Epithelial cell of prostate (primary cell): ENCODE results near the gene ZFAND3.
A peak's percentile ranks its signal among the peaks of the same experiment; 100 is the strongest.
"Not testable (repeated sequence)": the region's sequence is repeated elsewhere in the genome, so short reads cannot be mapped to it uniquely, and the experiment has no call there.

Experiments
- DNase-seq: peaks from one replicate; pipeline ENCODE4 v3.0.0-alpha.2; 2011; ENCODE audit warnings: low read depth, low spot score
- H3K27ac ChIP-seq: fragments of 450-650 bp; 2 replicates; pipeline ENCODE4 v1.5.1; 2017; ENCODE audit warnings: mild to moderate bottlenecking

The ZFAND3 gene

GRCh38 chr6:38103921-38104320 is 284.4 kb downstream of the ZFAND3 start:
- no peak overlapping the region for H3K27ac ChIP-seq
- no peak for DNase-seq

GRCh38 chr6:38105066-38105465 is 285.5 kb downstream of the ZFAND3 start:
- H3K27ac ChIP-seq = no peak overlapping the region
- no peak for DNase-seq

- DNase-seq = no peak
Measured at GRCh38 chr6:38107073-38107472, 287.5 kb downstream of the ZFAND3 start.

GRCh38 chr6:38110481-38110971 is 291.0 kb downstream of the ZFAND3 start:
- DNase-seq = no peak

More at GRCh38 chr6:38107073-38107472, 287.5 kb downstream of the ZFAND3 start:
- no peak overlapping the region for H3K27ac ChIP-seq

GRCh38 chr6:38112181-38112580 is 292.7 kb downstream of the ZFAND3 start:
- H3K27ac ChIP-seq = no peak overlapping the region
- DNase-seq = no peak

More at GRCh38 chr6:38110481-38110971, 291.0 kb downstream of the ZFAND3 start:
- no peak overlapping the region for H3K27ac ChIP-seq

GRCh38 chr6:38113825-38114576 is 294.5 kb downstream of the ZFAND3 start:
- DNase-seq = no peak
- H3K27ac ChIP-seq = peak overlapping the region; percentile 64

- peak overlapping the region; percentile 64 for H3K27ac ChIP-seq
- no peak for DNase-seq
Measured at GRCh38 chr6:38114976-38115625, 295.6 kb downstream of the ZFAND3 start.

- DNase-seq = no peak
- peak overlapping the region; percentile 64 for H3K27ac ChIP-seq
Measured at GRCh38 chr6:38115626-38116008, 296.1 kb downstream of the ZFAND3 start.

- H3K27ac ChIP-seq = peak overlapping the region; percentile 64
- peak; percentile 61 for DNase-seq
Measured at GRCh38 chr6:38116248-38116647, 296.7 kb downstream of the ZFAND3 start.

- DNase-seq = no peak
- H3K27ac ChIP-seq = peak overlapping the region; percentile 64
Measured at GRCh38 chr6:38117281-38117680, 297.8 kb downstream of the ZFAND3 start.

- no peak for DNase-seq
- H3K27ac ChIP-seq = no peak overlapping the region
Measured at GRCh38 chr6:38118791-38119365, 299.4 kb downstream of the ZFAND3 start.

GRCh38 chr6:38119516-38119915 is 300.0 kb downstream of the ZFAND3 start:
- DNase-seq = no peak
- H3K27ac ChIP-seq = no peak overlapping the region

GRCh38 chr6:38124224-38124926 is 304.8 kb downstream of the ZFAND3 start:
- H3K27ac ChIP-seq, DNase-seq: not testable (repeated sequence)

- no peak for DNase-seq
Measured at GRCh38 chr6:38127284-38127683, 307.8 kb downstream of the ZFAND3 start.

GRCh38 chr6:38131527-38131965 is 312.0 kb downstream of the ZFAND3 start:
- no peak for DNase-seq
- no peak overlapping the region for H3K27ac ChIP-seq

More at GRCh38 chr6:38127284-38127683, 307.8 kb downstream of the ZFAND3 start:
- H3K27ac ChIP-seq = no peak overlapping the region

- no peak for DNase-seq
- H3K27ac ChIP-seq = no peak overlapping the region
Measured at GRCh38 chr6:38133932-38134703, 314.6 kb downstream of the ZFAND3 start.

- no peak for DNase-seq
- no peak overlapping the region for H3K27ac ChIP-seq
Measured at GRCh38 chr6:38134704-38135088, 315.2 kb downstream of the ZFAND3 start.

GRCh38 chr6:38136547-38136946 is 317.0 kb downstream of the ZFAND3 start:
- H3K27ac ChIP-seq = no peak overlapping the region
- DNase-seq = no peak

GRCh38 chr6:38137608-38138265 is 318.2 kb downstream of the ZFAND3 start:
- DNase-seq = no peak
- H3K27ac ChIP-seq = no peak overlapping the region
